A549 treated with RU486 at 1 μM for 4 hours (cell line): Measurements from ENCODE around the gene COX7C. TPM values are rescaled to one million over a fixed set of nuclear protein-coding genes. Genes with fewer than 3 reads are reported as not detected.

Source experiments
- total RNA-seq: library from RNA; stranded (reverse); fragments of 200-300 nt; extraction: Qiagen RNA extraction; gene quantifications from 5 replicates; pipeline ENCODE4 v1.2.3, GENCODE V29; 2022; ENCODE audit warnings: low read depth

COX7C gene, protein sequence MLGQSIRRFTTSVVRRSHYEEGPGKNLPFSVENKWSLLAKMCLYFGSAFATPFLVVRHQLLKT
- 581 to 762 TPM (median 606 TPM) in 5 replicates for total RNA-seq

GRCh38 chr5:86617756-86618576, at the start of gene COX7C:
Gene COX7C (plus strand): TSS chr5:86617941. CDS start chr5:86618056, 115 bp downstream.

